Hematopoietic multipotent progenitor cell treated with erythropoietin and hydrocortisone succinate and interleukin-3 and kit ligand, for 17 days (in vitro differentiated cells): ENCODE measurements around the gene PIP5KL1.

Experiments
- DNase-seq: peaks from one replicate; pipeline ENCODE4 v3.0.0-alpha.2; 2015; ENCODE audit warnings: low spot score

PIP5KL1 gene

DNA sequence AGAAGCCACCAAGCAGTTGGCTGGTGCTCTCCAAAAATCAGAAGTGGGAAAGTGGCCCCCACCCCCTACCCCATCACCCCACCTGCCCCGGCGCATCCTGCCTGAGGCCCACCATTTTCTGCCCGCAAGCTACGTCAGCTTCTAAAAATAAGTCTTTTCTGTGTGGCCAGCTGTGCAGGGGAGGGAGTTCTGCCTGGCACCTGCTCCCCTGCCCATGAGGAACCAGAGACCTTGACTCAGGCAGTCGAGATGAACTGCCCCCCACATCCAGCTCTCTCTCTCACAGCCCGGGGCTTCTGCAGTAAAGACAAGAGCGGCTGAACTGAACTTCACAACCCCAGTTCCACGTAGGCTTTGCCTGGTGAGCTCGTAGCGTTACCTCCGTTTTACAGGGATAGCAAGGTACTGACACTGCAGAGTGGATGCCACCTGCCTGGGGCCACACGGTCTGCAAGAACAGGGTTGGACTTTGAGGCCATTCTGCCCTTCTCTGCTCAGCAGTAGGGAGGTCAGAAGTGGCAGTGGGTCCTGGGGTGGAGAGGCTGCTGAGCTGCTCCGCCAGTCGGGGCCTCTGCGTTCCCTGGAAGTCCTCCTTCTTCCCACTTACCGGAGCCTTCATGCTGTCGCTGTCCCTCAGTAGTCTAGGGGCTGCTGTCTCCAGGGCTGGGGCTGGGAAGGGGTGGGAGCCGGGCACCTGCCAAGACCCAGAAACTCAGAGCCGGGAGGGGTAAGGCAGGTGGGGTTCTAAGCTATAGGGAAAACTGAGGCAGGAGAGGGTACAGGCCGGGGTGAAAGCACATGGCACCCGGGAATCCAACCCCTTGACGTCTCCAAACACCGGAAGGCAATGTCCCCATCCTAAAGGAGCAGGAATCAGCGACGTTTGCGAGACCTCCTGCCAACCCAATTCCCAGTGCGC lies 14.5 kb downstream of the PIP5KL1 start:
- peak; percentile 57 for DNase-seq

DNA sequence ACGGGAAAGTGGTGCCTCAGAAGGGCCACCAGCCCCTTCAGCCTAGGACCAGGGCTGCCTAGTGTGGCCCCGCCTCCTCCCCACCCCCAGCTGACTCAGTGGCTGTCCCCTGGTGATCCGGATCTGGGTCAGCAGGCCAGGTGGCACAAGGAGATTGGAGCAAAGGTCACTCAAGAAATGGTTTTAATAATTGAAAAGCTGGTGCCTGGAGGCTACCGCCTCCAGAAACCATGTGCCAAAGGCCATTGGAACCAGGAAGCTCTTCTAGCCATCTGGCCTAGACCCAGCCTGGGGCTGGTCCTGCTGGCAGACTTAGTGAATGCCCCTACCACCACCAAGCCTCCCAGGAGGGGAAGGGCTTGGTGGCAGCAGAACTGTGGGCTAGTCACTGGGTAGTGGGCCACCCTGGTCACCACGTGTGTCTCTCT lies 15.2 kb downstream of the PIP5KL1 start:
- peak; percentile 81 for DNase-seq

DNA sequence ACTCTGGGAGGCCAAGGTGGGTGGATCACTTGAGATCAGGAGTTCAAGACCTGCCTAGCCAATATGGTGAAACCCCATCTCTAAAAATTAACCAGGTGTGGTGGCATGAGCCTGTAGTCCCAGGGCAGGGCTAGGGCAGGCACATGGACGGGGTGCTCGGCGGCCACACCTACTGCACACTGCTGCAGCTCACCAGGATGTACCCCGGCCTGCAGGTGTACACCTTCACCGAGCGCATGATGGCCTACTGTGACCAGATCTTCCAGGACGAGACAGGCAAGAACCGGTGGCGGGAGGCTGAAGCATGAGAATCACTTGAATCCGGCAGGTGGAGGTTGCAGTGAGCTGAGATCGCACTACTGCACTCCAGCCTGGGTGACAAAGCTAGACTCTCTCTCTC lies 16.9 kb downstream of the PIP5KL1 start:
- no peak for DNase-seq

DNA sequence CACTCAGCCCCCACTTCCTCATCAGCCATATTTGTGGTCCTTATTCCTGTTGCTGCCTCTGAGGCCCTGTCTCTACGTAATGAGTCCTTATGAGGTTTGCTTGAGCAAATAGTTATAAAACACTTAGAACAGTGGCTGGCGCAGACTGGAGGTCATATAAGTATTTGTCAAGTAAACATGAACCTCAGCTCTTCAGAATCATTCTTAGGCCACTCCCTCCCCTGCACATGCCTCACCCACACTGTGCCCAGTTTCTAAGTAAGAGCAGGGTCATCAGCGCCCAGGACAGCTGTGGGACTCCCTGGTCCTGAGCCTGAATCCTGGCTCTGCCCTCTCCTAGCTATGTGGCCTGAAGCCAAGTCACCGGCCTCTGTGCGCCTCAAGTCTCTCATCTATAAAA lies 17.7 kb downstream of the PIP5KL1 start:
- peak; percentile 61 for DNase-seq

GRCh38 chr9:127912296-127912695 lies 18.3 kb downstream of the PIP5KL1 start:
- no peak for DNase-seq

GRCh38 chr9:127910613-127911205 lies 19.9 kb downstream of the PIP5KL1 start:
- peak; percentile 77 for DNase-seq

DNA sequence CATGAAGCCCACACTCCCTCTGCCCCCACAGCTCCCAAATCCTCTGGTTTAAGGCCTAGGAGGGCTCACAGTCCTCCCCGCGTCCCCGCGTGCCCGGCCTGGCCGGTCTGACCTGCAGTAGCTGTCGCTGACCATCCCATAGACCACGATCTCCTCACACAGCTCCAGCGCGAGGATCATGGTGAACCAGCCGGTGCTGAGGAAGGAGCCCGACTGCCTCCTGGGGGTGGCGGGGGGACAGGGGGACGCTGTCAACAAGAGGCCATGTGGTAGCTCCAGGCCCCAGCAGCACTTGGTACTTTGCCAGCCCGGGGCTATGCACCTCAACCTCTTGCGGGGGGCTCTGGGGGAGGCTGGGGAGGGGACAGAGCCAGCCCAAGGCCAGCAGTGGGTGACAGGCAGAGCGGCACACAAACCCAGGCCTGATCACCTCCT lies 20.7 kb downstream of the PIP5KL1 start:
- no peak for DNase-seq

DNA sequence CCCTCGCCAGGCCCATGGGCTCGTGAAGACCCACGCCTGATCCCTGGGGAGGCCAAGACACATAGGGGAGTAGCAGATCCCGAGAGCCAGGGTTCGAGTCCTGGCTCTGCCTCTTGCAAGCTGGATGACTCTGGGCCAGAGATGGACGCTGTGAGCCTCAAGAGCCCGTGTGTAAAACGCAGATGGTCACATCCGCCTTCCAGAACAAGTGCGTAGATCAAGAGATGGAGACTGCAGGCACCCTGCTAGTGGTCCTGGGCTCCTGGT lies 22.0 kb downstream of the PIP5KL1 start:
- DNase-seq = no peak

GRCh38 chr9:127907867-127908659 lies 22.5 kb downstream of the PIP5KL1 start:
- DNase-seq = no peak

GRCh38 chr9:127905788-127906191 lies 24.8 kb downstream of the PIP5KL1 start:
- no peak for DNase-seq

DNA sequence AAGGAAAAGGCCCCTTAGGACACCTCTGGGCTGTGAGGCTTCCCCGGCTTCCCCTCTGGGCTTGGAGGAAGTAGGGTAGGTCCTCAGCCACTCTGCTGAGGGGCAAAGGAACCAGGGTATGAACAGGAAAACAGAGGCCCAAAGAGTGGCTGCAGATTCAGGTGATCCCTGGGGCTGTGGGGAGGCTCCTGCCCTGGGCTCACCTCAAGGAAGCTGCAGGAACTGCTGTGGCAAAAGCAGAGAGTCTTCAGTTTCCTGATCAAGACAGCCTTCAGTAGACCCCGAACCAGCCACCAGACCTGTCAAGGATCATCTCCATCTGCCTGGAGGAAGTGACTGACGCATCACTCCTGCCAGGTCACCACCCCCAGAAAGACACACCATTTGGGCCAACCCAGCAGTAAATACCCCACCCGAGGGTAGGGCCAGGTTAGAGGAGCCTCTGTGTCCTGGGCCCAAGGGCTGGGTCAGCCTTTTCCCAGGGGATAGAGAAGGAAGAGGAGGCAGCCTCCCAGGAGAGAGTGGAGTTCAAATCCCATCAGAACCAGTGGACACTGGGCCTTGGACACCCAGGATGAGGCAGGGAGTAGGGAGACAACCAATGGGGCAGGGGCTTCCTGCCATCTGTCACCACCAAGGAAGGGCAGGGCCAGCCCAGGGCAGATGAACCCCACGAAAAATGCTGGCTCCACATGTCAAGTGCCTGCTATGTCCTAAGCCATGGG lies 25.4 kb downstream of the PIP5KL1 start:
- no peak for DNase-seq

- no peak for DNase-seq
These were observed 26.0 kb downstream of the PIP5KL1 start for GRCh38 chr9:127904561-127905003.

- peak; percentile 71 for DNase-seq
These were observed 26.8 kb downstream of the PIP5KL1 start for GRCh38 chr9:127903557-127904475.

- DNase-seq = peak; percentile 90
These were observed 31.2 kb downstream of the PIP5KL1 start, which contains the start of gene ST6GALNAC6 for GRCh38 chr9:127899128-127899943. Gene ST6GALNAC6, minus strand, starts transcription at chr9:127899603. Its CDS starts 1,622 bp downstream, at chr9:127897981.

GRCh38 chr9:127898433-127899127 lies 32.0 kb downstream of the PIP5KL1 start:
- DNase-seq = no peak

DNA sequence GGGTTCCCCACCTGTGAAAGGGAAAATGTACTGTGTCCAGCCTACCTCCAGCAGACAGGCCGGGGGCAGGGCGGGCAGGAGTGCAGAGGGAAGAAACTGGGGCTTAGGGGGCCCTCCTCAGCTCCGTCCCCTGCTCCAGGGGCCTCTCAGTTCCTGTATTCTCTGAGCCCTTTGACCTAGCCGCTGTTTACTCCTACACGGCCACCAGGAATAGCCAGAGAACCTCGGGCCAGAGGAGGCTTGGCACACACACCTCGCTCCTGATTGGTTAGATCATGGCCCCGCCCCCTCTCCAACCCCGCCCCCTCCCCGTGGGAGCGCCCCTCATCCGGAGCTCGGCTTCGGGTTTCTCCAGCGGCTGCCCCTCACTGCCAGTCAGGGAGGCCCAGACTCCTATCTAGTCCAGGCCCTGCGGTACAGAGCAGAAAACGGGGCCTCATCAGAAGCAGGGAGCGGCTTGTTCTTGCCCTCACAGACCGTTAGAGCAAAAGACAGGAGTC lies 33.3 kb downstream of the PIP5KL1 start:
- peak; percentile 80 for DNase-seq

- no peak for DNase-seq
These were observed 34.0 kb downstream of the PIP5KL1 start for GRCh38 chr9:127896395-127897192.

DNA sequence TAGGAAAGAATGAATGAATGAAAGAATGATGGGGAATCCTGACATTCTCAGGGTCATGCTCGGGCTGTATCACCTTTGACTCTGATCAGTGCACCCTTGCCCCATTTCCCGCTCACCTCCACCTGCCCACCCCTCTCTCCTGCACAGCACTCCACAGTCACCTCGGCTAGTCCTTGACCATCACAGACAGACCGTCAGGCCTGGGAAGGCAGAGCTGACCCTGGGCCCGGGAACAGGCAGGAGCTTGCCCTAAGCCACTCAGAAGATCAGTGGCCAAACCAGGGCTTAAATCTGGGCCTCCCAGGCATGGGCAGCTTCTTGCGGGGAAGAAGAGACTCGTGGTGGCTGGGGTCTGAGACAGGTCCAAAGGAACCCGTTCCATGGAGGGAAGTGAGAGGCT lies 34.8 kb downstream of the PIP5KL1 start:
- DNase-seq = no peak
